ENCODE measurements around the gene GSTT2.
"Not testable (repeated sequence)": the region's sequence is repeated elsewhere in the genome, so short reads cannot be mapped to it uniquely, and the experiment has no call there.

GSTT2 gene
- total RNA-seq = 0 reads per million in 4 donors

DNA sequence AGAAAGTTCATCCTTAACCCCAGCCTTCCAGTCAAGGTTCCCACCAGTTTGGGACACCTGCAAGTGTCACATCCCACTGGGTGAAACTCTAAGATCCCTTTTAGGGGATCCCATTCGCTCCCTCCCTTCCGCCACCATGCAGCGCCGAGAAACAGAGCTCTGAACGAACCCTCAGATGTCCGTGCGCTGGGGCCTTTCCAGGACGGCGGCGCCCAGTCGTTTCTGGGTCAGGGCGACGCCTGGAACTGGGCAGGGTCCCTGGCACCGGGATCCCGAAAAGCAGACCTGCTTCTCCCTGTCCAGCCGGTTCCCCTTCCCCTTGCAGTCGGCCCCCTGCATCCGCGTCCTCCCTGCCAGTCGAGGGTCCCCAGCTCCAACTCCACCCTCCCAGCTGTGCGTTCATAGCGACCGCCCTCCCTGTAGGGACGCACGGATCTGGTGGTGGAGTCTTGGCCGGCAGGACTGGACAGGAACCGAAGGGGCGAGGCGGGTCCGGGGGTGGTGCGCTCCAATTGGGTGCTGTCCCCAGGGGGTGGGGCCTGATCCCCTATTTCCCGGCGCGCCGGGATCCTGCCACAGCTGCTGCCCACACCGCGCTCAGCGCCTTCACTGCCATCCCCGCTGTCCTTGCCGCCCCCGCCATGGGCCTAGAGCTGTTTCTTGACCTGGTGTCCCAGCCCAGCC lies at the start of gene GSTT2:
Gene GSTT2 (plus strand): TSS at position 578 of the 684 bp plus-strand sequence.
- not testable (repeated sequence) for DNase-seq

DNA sequence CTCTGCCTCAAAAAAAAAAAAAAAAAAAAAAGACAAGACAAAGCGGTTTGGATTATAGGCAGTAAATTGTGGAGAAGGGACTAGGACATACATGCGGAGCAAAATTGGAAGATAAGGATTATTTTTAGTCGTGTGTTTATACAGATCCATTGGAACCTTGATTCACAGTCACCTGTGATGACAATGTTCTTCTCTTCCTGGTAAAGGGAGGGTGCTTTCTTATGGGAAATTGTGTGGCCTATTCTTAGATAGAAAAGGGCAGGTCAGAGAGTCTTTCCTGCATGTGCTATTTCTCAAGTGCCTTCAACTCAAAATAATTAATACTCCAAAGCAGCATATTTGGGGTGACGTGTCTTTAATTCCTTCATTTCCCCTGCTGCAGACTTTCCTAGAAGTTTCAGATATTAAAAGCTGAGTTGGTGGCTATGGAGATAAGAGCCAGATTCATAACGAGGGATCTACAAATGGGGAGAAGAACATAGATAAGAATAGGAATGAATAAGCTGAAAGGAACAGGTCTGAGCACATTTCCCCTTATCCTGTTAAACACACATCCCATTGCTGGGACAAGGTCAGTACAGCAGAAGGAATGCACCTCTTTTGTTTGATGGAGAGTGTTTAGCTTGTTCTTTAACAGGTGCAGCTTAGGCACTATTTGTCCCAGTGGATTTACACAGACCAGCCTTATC lies 41.5 kb upstream of the GSTT2 start:
- DNase-seq = no peak

DNA sequence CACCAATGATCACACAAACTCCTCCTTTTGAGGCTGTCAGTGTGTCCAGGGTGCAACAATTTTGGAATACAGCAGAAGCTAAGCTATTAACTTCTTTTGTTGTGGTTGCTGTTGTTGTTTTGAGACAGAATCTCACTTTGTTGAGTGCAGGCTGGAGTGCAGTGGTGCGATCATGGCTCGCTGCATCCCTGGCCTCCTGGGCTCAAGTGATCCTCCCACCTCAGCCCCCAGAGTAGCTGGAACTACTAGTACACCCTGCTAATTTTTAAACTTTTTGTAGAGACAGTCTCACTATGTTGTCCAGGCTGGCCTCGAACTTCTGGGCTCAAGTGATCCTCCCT lies 40.9 kb upstream of the GSTT2 start:
- no peak for DNase-seq

DNA sequence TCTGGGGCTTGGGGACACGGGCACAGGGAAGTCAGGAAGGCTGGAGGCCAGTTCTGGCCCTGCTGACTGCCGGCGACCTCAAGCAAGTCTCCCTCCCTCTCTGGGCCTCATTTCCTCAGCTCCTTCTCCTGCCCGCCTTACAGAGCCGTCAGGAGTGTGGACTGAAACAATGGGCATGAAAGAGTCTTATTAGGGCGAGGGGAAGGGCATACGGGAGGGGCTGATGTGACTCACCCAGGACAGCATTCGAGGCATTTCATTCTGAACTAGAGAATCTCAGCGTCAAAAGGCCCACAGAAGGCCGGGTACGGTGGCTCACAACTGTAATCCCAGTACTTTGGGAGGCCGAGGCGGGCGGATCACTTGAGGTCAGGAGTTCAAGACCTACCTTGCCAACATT lies 39.8 kb upstream of the GSTT2 start:
- DNase-seq = not testable (repeated sequence)

DNA sequence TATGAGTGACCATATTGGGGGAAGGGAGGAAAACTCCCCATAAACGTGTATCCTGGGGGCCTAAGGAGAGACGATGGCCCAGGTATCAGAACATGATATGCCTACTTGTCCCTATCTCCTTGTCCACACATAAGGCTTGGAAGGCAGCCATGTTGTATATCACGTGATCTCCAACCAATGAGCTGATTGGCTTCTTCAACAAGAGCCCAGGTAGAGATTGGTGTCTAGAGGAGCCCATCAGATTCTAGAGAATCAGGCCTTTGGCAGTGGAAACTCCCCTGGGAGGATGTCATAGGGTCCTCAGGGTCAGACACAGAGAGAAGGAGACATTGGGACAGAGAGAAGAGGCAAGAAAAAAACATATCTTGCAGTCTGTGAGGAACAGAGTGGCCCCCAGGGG lies 32.5 kb upstream of the GSTT2 start:
- not testable (repeated sequence) for DNase-seq

DNA sequence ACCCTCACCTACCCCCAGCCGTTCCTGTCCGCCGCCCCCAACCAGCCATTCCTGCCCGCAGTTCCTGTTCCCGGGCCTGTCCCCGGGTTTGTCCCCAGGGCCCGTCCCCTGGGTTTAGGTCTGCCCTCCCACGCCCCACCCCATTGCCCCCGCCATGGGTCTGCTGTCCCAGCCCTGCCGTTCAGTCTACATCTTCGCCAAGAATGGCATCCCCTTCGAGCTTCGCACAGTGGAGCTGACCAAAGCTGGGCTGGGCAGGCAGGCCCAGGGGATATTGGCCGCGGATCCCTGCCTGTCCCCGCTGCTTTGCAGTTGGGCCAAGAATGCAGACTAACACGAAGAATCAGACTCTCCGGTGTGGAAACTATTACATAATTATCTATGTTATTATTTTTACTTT lies 30.2 kb upstream of the GSTT2 start:
- DNase-seq = not testable (repeated sequence)

DNA sequence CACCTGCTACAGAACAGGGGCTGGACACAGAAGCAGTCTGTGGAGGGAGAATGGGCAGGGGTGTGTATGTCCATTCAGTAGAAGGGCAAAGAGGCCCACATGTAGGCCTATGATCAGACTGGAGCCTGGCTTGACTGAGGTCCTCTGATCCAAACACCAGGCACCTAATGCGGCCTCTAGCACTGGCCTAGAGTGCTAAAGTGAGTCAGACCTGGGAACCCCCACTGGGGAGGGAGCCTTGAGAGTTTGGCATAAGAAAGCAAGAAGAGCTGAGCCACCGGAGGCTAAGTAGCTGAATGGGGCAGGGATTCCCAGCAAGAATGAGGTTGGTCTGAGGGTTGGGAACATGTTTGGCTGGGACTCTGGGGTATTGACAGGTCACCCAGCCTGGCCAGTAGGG lies 28.6 kb upstream of the GSTT2 start:
- DNase-seq = not testable (repeated sequence)

DNA sequence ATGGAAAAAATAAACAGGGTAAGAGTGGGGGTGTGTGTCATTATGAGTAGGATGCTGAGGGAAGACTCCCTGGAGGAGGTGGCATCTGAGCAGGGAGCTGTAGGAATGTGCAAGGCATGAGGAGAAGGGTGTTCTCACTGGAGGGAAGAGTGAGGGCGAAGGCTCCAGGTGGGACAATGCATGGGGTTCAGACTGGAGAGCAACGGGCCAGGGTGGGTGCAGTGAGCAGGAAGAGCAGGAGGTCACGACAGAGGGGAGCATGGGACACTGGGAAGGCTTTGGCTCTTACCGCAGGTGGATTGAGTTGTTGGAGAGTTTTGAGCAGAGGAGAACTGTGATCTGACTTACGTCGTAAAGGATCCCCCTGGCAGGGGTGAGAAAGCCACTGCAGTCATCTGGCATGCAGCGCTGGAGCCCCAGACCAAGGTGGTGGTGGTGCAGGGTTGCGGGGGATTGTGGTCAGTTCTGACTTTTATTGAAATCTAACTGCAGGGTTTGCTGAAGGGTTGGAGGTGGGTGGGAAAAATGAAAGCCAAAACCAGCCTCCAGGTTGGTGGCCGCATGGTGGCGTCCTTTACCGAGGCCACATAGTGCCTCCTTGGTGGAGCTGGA lies 27.0 kb upstream of the GSTT2 start:
- DNase-seq = not testable (repeated sequence)

DNA sequence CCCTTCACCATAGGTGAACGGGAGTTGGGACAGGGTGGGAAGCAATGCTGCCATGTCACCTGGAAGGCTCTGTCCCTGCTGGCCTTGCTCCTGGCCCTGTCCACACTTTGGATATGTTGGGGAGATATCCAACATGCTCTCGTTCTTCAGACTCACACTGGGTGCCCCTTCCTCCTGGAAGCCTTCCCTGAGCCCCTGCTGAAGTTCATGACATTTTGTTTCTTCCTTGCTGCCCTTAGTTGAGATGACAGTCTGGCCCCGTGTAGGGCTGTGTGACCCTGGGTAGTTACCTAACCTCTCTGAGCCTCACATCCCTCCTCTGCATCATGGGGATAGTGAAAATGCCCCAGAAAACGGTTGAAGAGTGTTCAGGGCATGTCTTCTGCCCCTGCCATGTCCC lies 26.4 kb upstream of the GSTT2 start:
- not testable (repeated sequence) for DNase-seq

DNA sequence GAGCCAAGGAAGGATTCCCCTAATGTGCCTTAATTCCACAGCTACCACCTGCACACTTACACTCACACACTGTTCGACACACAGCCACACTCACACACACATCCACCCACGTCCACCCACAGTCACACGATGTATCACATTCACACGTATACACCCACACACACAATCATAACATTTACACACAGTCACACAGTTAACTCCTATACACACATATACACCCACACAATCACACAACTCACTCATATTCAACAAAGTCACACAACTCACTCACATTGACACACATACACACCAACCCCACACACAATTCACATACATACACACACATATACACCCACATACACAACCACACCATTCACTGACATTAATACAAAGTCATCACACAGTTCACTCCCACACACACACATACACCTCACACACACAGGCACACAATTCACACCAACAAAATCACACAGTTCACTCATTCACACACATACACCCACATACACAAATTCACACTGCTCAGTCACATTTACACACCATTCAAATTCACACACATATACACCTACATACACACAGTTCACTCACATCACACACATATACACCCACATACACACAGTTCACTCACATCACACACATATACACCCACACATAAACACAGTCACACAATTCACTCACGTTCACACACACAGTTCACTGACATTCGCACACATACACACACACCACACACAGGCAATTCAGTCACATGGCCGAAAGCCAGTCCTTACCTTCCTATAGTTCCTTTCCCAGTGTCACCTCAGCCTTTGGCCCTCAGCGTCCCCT lies 25.5 kb upstream of the GSTT2 start:
- not testable (repeated sequence) for DNase-seq

DNA sequence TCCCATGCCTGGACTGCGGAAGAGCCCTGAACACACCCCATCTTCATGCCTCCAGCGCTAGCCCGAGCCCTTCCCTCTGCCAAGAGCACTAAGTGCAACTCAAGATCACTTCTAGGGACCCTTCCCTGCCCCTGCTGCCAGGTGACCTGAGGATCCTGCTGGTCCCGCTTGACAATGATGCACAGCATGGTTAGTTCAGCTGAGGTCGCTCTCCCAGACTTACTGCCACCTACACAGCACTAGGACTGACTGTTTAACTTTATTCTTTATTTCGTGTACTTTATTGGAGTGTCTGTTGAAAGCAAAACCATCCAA lies 25.0 kb upstream of the GSTT2 start:
- DNase-seq = not testable (repeated sequence)

DNA sequence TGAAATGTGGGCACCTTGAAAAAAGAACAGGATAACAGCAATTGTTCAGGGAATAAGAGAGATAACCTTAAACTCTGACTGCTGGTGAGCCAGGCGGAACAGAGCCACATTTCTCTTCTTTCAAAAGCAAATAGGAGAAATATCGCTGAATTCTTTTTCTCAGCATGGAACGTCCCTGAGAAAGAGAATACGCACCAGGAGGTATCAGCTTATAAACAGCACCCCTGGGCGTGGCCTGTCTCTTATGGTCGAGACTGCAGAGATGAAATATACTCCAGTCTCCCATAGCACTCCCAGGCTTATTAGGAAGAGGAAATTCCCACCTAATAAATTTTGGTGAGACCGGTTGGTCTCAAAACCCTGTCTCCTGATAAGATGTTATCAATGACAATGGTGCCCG lies 24.0 kb upstream of the GSTT2 start:
- not testable (repeated sequence) for DNase-seq

DNA sequence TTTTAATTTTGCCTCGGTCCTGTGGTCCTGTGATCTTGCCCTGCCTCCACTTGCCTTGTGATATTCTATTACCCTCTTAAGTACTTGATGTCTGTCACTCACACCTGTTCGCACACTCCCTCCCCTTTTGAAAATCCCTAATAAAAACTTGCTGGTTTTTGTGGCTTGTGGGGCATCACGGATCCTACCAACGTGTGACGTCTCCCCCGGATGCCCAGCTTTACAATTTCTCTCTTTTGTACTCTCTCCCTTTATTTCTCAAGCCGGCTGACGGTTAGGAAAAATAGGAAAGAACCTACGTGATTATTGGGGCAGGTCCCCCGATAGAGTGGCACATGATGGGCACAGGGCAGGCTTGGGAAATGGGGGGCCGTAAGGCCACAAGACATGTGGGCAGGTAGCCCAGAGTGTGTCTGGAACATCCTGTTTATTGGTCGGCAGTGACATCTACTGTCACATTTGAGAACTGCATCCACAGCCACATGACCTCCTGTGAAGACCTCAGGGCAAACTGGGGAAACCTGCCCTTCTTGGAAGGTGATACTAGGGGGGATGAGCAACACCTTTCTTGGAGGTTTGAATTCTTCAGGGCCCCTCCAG lies 23.5 kb upstream of the GSTT2 start:
- peak; percentile 29 to 77 (median 58) for DNase-seq

DNA sequence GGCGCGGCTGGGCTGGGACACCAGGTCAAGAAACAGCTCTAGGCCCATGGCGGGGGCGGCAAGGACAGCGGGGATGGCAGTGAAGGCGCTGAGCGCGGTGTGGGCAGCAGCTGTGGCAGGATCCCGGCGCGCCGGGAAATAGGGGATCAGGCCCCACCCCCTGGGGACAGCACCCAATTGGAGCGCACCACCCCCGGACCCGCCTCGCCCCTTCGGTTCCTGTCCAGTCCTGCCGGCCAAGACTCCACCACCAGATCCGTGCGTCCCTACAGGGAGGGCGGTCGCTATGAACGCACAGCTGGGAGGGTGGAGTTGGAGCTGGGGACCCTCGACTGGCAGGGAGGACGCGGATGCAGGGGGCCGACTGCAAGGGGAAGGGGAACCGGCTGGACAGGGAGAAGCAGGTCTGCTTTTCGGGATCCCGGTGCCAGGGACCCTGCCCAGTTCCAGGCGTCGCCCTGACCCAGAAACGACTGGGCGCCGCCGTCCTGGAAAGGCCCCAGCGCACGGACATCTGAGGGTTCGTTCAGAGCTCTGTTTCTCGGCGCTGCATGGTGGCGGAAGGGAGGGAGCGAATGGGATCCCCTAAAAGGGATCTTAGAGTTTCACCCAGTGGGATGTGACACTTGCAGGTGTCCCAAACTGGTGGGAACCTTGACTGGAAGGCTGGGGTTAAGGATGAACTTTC lies 18.7 kb upstream of the GSTT2 start, which contains the start of gene GSTT2B:
Gene GSTT2B (minus strand): TSS at position 112 of the 688 bp plus-strand sequence. CDS start 64 bp downstream, at position 48.
- not testable (repeated sequence) for DNase-seq

DNA sequence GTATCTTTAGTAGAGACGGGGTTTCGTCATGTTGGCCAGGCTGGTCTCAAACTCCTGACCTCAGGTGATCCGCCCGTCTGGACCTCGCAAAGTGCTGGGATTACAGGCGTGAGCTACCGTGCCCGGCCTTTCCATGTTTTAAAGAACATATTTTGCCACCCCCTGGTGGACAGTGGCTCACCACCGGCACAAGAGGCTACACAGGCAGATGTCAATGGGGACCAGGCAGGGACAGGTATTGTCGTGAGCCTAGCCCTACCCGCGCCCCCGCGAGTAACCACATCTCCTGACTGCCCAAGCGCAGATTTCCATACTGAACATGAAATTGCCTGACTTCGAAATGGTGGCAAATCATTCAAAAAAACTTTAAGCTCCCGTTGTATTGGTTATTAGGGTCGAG lies 13.8 kb upstream of the GSTT2 start:
- not testable (repeated sequence) for DNase-seq

DNA sequence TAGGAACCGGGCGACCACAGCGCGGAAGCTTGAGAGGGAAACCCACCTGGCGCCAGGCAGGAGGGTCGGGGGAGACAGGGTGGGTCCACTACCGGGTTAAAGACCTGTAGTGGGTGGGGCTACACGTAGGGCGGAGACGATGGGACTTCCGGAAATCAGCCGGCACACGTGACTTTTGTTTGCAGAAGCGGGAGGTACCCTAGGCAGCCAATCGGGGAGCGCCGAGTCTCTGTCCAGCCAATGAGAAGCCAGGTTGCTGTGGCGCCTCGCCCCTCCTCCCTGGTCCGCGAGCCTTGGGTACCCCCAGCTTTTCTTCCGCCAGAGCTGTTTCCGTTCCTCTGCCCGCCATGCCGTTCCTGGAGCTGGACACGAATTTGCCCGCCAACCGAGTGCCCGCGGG lies 13.4 kb upstream of the GSTT2 start, which contains the start of gene DDTL:
Gene DDTL (plus strand): TSS at position 321 of the 400 bp plus-strand sequence. CDS start 27 bp downstream, at position 348.
- DNase-seq = not testable (repeated sequence)

DNA sequence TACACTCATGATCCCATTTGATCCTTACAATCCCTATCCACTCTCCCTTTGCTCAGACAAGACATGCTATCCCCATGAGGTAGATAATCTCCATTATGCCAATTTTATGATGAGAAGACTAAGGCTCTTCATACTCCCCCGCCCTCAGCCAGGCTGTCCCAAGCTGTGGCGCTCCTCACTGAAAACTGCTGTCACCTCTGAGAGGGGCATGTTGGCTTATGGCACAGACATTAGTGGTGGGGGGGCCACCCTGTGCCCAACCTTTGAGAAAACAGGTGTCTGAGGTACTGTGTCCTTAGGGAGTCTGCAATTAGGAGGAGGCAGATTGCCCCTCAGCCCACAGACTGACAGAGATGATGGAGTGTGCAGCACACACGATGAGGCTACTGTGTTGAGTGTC lies 10.9 kb upstream of the GSTT2 start:
- no peak for DNase-seq

DNA sequence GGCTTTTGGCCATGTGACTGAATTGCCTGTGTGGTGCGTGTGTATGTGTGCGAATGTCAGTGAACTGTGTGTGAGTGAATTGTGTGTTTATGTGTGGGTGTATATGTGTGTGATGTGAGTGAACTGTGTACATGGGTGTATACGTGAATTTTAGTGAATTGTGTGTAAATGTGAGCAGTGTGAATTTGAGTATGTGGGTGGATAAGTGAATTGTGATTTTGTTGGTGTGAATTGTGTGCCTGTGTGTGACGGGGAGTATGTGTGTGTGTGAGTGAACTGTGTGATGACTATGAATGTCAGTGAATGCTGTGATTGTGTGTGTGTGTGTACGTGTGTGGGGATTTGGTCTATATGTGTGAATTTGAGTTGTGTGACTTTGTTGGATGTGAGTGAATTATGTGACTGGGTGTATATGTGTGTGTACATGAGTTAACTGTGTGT lies 9.7 kb upstream of the GSTT2 start:
- DNase-seq = no peak

DNA sequence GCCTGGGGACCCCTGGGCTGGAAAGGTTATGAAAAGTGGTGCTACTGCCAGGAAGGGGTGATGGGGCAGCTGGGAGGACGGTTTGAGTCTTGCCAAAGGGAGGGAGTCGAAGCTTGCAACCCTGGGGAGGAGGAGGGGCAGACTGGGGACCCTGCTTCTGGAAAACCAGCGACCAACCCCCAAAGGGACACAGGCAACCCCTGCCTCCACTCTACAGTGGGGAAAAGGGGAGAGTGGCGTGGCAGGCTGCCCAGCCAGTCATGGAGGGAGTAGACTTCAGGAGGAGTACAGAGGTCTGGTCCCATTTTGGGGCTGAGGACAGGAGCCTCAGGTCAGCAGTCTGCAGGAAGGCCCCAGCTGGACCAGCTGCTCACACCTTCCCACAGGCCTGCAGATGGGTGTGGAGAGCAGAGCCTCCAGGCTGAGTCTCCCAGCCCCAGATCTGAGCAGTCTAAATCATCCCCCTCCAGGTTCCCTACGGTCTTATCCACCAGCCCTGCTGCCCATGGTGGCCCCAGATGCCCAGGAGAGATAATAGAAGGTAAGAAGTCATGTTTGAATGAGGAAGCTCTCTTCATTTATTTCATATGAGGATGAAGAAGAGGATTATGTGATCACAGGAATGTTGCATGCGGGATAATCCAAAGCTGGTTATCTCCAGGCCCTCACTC lies 9.0 kb upstream of the GSTT2 start:
- DNase-seq = no peak

DNA sequence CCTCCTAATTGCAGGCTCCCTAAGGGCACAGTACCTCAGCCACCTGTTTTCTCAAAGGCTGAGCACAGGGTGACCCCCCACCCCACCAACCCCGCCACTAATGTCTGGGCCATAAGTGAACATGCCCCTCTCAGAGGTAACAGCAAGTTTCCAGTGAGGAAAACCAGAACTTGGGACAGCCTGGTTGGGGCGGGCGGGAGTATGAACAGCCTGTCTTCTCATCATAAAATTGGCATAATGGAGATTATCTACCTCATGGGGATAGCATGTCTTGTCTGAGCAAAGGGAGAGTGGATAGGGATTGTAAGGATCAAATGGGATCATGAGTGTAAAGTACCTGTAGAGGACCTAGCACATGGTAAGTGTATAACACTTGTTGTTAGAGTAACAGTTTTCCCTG lies 8.0 kb upstream of the GSTT2 start:
- not testable (repeated sequence) for DNase-seq

DNA sequence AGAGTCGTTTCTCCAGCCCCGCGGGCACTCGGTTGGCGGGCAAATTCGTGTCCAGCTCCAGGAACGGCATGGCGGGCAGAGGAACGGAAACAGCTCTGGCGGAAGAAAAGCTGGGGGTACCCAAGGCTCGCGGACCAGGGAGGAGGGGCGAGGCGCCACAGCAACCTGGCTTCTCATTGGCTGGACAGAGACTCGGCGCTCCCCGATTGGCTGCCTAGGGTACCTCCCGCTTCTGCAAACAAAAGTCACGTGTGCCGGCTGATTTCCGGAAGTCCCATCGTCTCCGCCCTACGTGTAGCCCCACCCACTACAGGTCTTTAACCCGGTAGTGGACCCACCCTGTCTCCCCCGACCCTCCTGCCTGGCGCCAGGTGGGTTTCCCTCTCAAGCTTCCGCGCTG lies 5.6 kb upstream of the GSTT2 start, which contains the start of gene DDT:
Gene DDT (minus strand): TSS at position 97 of the 400 bp plus-strand sequence. CDS start 27 bp downstream, at position 70.
- not testable (repeated sequence) for DNase-seq
